HG03045 (cell line): ENCODE results near the gene DEFB129.
"Not testable (repeated sequence)": the region's sequence is repeated elsewhere in the genome, so short reads cannot be mapped to it uniquely, and the experiment has no call there.

Source experiments
- ATAC-seq: cut with Tn5 transposase; IDR thresholded peaks from one replicate; pipeline ENCODE4 v1.9.1; 2021; ENCODE audit warnings: mild to moderate bottlenecking, moderate library complexity; ENCODE audit not compliant: unreplicated experiment

The DEFB129 gene

GRCh38 chr20:226958-227357, at the start of gene DEFB129:
TSS of gene DEFB129 (plus strand) at chr20:227258. CDS start at chr20:227289, 31 bp downstream.
- ATAC-seq, result no peak

- ATAC-seq, result no peak
Measured at GRCh38 chr20:184288-184687, 42.8 kb upstream of the DEFB129 start.

GRCh38 chr20:187733-188132, 39.3 kb upstream of the DEFB129 start:
- ATAC-seq, result no peak

GRCh38 chr20:189611-190010, 37.4 kb upstream of the DEFB129 start, which contains the start of gene DEFB128:
TSS of gene DEFB128 (minus strand) at chr20:189711. CDS start at chr20:189623, 88 bp downstream.
- ATAC-seq, result no peak

- ATAC-seq, result no peak
Measured at GRCh38 chr20:198225-198624, 28.8 kb upstream of the DEFB129 start.

GRCh38 chr20:199996-200395, 27.1 kb upstream of the DEFB129 start:
- no peak for ATAC-seq

- ATAC-seq, result not testable (repeated sequence)
Measured at GRCh38 chr20:203630-204029, 23.4 kb upstream of the DEFB129 start.

GRCh38 chr20:208942-209566, 18.0 kb upstream of the DEFB129 start:
- ATAC-seq, result no peak

- ATAC-seq, result no peak
Measured at GRCh38 chr20:210809-211502, 16.1 kb upstream of the DEFB129 start.

- no peak for ATAC-seq
Measured at GRCh38 chr20:214383-214782, 12.7 kb upstream of the DEFB129 start.

- ATAC-seq, result no peak
Measured at GRCh38 chr20:215796-216195, 11.3 kb upstream of the DEFB129 start.

- ATAC-seq, result no peak
Measured at GRCh38 chr20:217266-217665, 9.8 kb upstream of the DEFB129 start.

GRCh38 chr20:219290-220115, 7.6 kb upstream of the DEFB129 start:
- ATAC-seq, result no peak

GRCh38 chr20:221258-221830, 5.7 kb upstream of the DEFB129 start:
- ATAC-seq, result no peak

GRCh38 chr20:225879-226278, 1.2 kb upstream of the DEFB129 start:
- ATAC-seq, result not testable (repeated sequence)

GRCh38 chr20:227439-228105, 514 bp downstream of the DEFB129 start:
- no peak for ATAC-seq

GRCh38 chr20:235891-236290, 8.8 kb downstream of the DEFB129 start:
- ATAC-seq, result no peak

- no peak for ATAC-seq
Measured at GRCh38 chr20:237489-237888, 10.4 kb downstream of the DEFB129 start.

- no peak for ATAC-seq
Measured at GRCh38 chr20:237929-238328, 10.9 kb downstream of the DEFB129 start.

- ATAC-seq, result no peak
Measured at GRCh38 chr20:242905-243304, 15.8 kb downstream of the DEFB129 start.

- no peak for ATAC-seq
Measured at GRCh38 chr20:251354-251753, 24.3 kb downstream of the DEFB129 start.
